SK-N-SH treated with all-trans-retinoic acid at 6 μM for 48 hours (cell line): ENCODE data around the gene ZMIZ2.
"Not testable (repeated sequence)": the region's sequence is repeated elsewhere in the genome, so short reads cannot be mapped to it uniquely, and the experiment has no call there.

Experiments used
- ATAC-seq: fragments of 200-7000 bp; cut with Tn5 transposase; 3 replicates; pipeline ENCODE4 v1.9.1; 2020; ENCODE audit warnings: mild to moderate bottlenecking, moderate library complexity
- ARNTL ChIP-seq: fragments of 450-650 bp; formaldehyde crosslinking; IDR thresholded peaks from 2 replicates; pipeline ENCODE4 v1.5.0; 2020; ENCODE audit warnings: low read depth, mild to moderate bottlenecking, moderate library complexity, borderline replicate concordance
- CREB5 ChIP-seq: fragments of 250-450 bp; sonication (Bioruptor Pico); IDR thresholded peaks from 2 replicates; pipeline ENCODE4 v1.5.1; 2020; ENCODE audit warnings: low read depth, mild to moderate bottlenecking, moderate library complexity
- CSDC2 ChIP-seq: fragments of 250-450 bp; sonication (Bioruptor Pico); IDR thresholded peaks from 2 replicates; pipeline ENCODE4 v1.5.0; 2020; ENCODE audit warnings: mild to moderate bottlenecking, moderate library complexity
- CSRNP3 ChIP-seq: fragments of 250-450 bp; sonication (Bioruptor Pico); IDR thresholded peaks from 2 replicates; pipeline ENCODE4 v1.5.1; 2021; ENCODE audit warnings: mild to moderate bottlenecking, moderate library complexity
- ESRRG ChIP-seq: fragments of 250-450 bp; sonication (Bioruptor Pico); IDR thresholded peaks from 2 replicates; pipeline ENCODE4 v1.6.1; 2021; ENCODE audit warnings: mild to moderate bottlenecking
- GLIS3 ChIP-seq: fragments of 250-450 bp; sonication (Bioruptor Pico); IDR thresholded peaks from 2 replicates; pipeline ENCODE4 v1.5.0; 2020; ENCODE audit warnings: mild to moderate bottlenecking, moderate library complexity
- ISL1 ChIP-seq: fragments of 250-450 bp; sonication (Bioruptor Pico); IDR thresholded peaks from 2 replicates; pipeline ENCODE4 v2.1.2; 2022; ENCODE audit warnings: mild to moderate bottlenecking, moderate library complexity
- OSR1 ChIP-seq: fragments of 250-450 bp; sonication (Bioruptor Pico); IDR thresholded peaks from 2 replicates; pipeline ENCODE4 v1.8.0; 2022; ENCODE audit warnings: moderate library complexity, mild to moderate bottlenecking, inconsistent platforms
- PATZ1 ChIP-seq: fragments of 250-450 bp; sonication (Bioruptor Pico); IDR thresholded peaks from 2 replicates; pipeline ENCODE4 v1.8.0; 2020; ENCODE audit warnings: mild to moderate bottlenecking, moderate library complexity, borderline replicate concordance
- PPARA ChIP-seq: fragments of 250-450 bp; sonication (Bioruptor Pico); IDR thresholded peaks from 2 replicates; pipeline ENCODE4 v1.5.0; 2020; ENCODE audit warnings: mild to moderate bottlenecking, borderline replicate concordance
- RARB ChIP-seq: fragments of 250-450 bp; sonication (Bioruptor Pico); IDR thresholded peaks from 2 replicates; pipeline ENCODE4 v1.8.0; 2021; ENCODE audit warnings: mild to moderate bottlenecking, moderate library complexity
- SNAI2 ChIP-seq: fragments of 250-450 bp; sonication (Bioruptor Pico); IDR thresholded peaks from 2 replicates; pipeline ENCODE4 v1.5.0; 2020; ENCODE audit warnings: mild to moderate bottlenecking, moderate library complexity
- TOX ChIP-seq: fragments of 250-450 bp; sonication (Bioruptor Pico); IDR thresholded peaks from 2 replicates; pipeline ENCODE4 v1.8.0; 2021; ENCODE audit warnings: mild to moderate bottlenecking, moderate library complexity, borderline replicate concordance
- TSHZ2 ChIP-seq: fragments of 250-450 bp; sonication (Bioruptor Pico); IDR thresholded peaks from 2 replicates; pipeline ENCODE4 v1.5.0; 2020; ENCODE audit warnings: mild to moderate bottlenecking, moderate library complexity
- ZFP30 ChIP-seq: fragments of 450-650 bp; formaldehyde crosslinking; IDR thresholded peaks from 2 replicates; pipeline ENCODE4 v1.5.0; 2022; ENCODE audit warnings: mild to moderate bottlenecking, moderate library complexity
- ZNF565 ChIP-seq: fragments of 450-650 bp; formaldehyde crosslinking; conservative IDR thresholded peaks from 2 replicates; pipeline ENCODE4 v1.5.0; 2020; ENCODE audit warnings: low read depth, mild to moderate bottlenecking, moderate library complexity
- ZNF70 ChIP-seq: fragments of 450-650 bp; formaldehyde crosslinking; IDR thresholded peaks from 2 replicates; pipeline ENCODE4 v1.5.0; 2020; ENCODE audit warnings: mild to moderate bottlenecking, moderate library complexity
- ZNF8 ChIP-seq: fragments of 450-650 bp; formaldehyde crosslinking; IDR thresholded peaks from 2 replicates; pipeline ENCODE4 v1.5.0; 2020; ENCODE audit warnings: mild to moderate bottlenecking, moderate library complexity
- TF ChIP-seq, protein P1 (sequence below): fragments of 250-450 bp; sonication (Bioruptor Pico); IDR thresholded peaks from 2 replicates; pipeline ENCODE4 v1.8.0; 2021; ENCODE audit warnings: low read depth, mild to moderate bottlenecking, moderate library complexity, borderline replicate concordance

ZMIZ2 gene

DNA sequence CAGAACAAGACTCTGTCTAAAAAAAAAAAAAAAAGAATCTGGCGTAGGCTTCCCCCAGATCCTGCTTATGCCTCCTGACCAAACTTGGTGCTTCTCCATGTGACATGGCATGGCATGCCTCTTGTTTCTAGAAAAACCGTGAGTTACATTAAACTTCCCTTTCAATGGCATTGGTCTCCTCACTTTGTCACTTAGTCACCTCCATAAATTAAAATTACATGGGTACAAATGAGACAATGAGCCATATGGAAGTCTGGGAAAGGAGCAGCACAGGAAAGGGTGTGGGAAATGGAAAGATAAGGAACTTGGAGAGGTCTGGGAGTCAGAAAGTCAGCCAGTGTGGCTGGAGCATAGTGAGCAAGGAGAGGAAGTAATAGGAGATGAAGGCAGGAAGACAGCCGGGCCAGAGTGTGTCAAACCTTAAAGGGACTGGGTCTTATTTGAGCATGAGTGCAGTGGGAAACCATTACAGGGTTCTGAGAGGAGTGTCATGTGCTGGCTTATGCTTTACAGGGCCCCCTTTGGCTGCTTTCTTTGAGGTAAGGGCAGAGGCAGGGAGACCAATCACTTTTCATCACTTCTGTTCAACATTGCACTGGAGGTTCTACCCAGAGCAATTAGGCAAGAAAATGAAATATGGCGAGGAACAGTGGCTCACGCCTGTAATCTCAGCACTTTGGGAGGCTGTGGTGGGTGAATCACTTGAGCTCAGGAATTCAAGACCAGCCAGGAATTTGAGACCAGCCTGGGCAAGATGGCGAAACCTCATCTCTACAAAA, 21.3 kb upstream of the ZMIZ2 start:
- peak; percentile 71 for ATAC-seq
- no peak for TF ChIP-seq TOX (CRISPR knock-in tag)
- TF ChIP-seq ARNTL (CRISPR knock-in tag): no peak
- no peak for TF ChIP-seq ZFP30 (CRISPR knock-in tag)
- TF ChIP-seq ZNF8 (CRISPR knock-in tag): no peak
- no peak for TF ChIP-seq TSHZ2 (CRISPR knock-in tag)
- no peak for TF ChIP-seq RARB (CRISPR knock-in tag)
- TF ChIP-seq CSDC2 (CRISPR knock-in tag): no peak
- TF ChIP-seq ISL1 (CRISPR knock-in tag): no peak
- no peak for TF ChIP-seq SNAI2 (CRISPR knock-in tag)

- no peak for TF ChIP-seq GLIS3 (CRISPR knock-in tag)
- no peak for TF ChIP-seq CREB5 (CRISPR knock-in tag)
- TF ChIP-seq SNAI2 (CRISPR knock-in tag): no peak
- TF ChIP-seq ZNF565 (CRISPR knock-in tag): no peak
- TF ChIP-seq RARB (CRISPR knock-in tag): no peak
- no peak for TF ChIP-seq ZFP30 (CRISPR knock-in tag)
- TF ChIP-seq ZNF70 (CRISPR knock-in tag): no peak
- TF ChIP-seq CSRNP3: no peak
- no peak for TF ChIP-seq ZNF8 (CRISPR knock-in tag)
Measured at GRCh38 chr7:44727937-44728262, 20.7 kb upstream of the ZMIZ2 start.

DNA sequence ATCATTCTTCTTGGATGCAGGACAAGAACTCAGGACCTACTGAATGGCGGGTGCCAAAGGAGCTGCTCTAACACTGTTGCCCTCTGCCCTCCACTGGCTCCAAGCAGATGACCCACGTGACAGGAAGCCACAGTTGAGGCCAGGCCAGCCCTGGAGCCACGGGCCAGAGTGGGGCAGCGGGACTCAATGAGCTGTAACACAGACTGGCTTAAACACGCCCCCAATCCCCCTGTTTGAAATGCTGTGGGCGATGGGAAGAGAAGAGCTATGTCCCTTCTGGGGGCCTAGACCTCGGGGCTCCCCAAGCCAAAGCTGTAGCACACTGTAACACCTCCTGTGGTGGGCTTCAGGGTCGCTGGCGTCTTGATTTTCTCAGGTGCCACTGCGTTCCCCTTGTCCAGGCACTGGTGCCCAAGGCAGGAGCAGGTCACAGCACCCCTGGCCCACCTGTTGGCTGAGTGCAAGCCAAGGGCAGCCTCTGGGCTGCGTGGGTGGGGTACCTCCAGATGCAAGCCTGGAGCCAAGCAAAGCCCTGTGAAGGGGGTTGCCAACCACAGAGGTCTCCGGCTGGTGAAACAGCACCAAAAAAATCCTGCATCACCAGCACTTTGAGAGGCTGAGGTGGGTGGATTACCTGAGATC, 18.6 kb upstream of the ZMIZ2 start:
- ATAC-seq: no peak
- TF ChIP-seq GLIS3 (CRISPR knock-in tag) (no peak), ZNF8 (CRISPR knock-in tag) (no peak), PATZ1 (CRISPR knock-in tag) (no peak), CSDC2 (CRISPR knock-in tag) (no peak), TOX (CRISPR knock-in tag) (no peak), ESRRG (CRISPR knock-in tag) (no peak), ZFP30 (CRISPR knock-in tag) (no peak), ZNF70 (CRISPR knock-in tag) (no peak), OSR1 (CRISPR knock-in tag) (no peak), RARB (CRISPR knock-in tag) (no peak), PPARA (CRISPR knock-in tag) (no peak), ZNF565 (CRISPR knock-in tag) (no peak), CREB5 (CRISPR knock-in tag) (no peak)
- TF ChIP-seq, protein P1, sequence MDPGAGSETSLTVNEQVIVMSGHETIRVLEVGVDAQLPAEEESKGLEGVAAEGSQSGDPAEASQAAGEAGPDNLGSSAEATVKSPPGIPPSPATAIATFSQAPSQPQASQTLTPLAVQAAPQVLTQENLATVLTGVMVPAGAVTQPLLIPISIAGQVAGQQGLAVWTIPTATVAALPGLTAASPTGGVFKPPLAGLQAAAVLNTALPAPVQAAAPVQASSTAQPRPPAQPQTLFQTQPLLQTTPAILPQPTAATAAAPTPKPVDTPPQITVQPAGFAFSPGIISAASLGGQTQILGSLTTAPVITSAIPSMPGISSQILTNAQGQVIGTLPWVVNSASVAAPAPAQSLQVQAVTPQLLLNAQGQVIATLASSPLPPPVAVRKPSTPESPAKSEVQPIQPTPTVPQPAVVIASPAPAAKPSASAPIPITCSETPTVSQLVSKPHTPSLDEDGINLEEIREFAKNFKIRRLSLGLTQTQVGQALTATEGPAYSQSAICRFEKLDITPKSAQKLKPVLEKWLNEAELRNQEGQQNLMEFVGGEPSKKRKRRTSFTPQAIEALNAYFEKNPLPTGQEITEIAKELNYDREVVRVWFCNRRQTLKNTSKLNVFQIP (CRISPR knock-in tag): no peak

More at GRCh38 chr7:44727937-44728262, 20.7 kb upstream of the ZMIZ2 start:
- ATAC-seq: no peak

- ATAC-seq: not testable (repeated sequence)
Measured at GRCh38 chr7:44732971-44733370, 15.7 kb upstream of the ZMIZ2 start.
